Breast epithelium (tissue), 3 donors: Measurements from ENCODE around the gene PRKCD.

ENCODE experiments used
- POLR2A ChIP-seq: fragments of 450-650 bp; IDR thresholded peaks from one replicate; pipeline ENCODE4 v1.6.1; 2016; ENCODE audit warnings: antibody characterized with exemption, mild to moderate bottlenecking, moderate library complexity
- POLR2AphosphoS5 ChIP-seq, 3 donors: sonication (generic); formaldehyde crosslinking; IDR thresholded peaks; one replicate each; pipeline ENCODE4 v1.6.1; 2017; ENCODE audit warnings: antibody characterized with exemption in 3 of 3
- TF ChIP-seq, protein P1 (sequence below), 3 donors: fragments of 450-650 bp; IDR thresholded peaks; one replicate each; pipeline ENCODE4 v1.5.1; 2016 to 2017; ENCODE audit warnings: antibody characterized with exemption in 3 of 3, mild to moderate bottlenecking in 3 of 3, moderate library complexity in 3 of 3

DNA sequence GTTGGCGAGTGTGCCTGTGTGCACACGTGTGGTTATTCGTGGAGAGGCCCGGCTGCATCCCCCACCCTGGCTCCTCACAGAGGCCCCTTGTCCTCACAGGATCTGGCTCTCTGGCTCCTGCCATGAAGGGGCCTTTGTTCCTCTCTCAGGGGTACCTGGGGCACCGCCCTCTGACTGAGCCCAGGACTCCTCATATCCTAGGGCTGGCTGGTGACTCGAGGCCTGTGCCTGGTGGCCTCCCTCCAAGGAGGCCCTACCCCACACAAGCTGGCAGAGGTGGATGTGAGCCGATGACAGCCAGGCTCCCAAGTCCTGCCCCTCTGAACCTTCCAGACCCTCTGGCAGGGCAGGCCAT lies 10.0 kb downstream of the PRKCD start:
- TF ChIP-seq, protein P1, sequence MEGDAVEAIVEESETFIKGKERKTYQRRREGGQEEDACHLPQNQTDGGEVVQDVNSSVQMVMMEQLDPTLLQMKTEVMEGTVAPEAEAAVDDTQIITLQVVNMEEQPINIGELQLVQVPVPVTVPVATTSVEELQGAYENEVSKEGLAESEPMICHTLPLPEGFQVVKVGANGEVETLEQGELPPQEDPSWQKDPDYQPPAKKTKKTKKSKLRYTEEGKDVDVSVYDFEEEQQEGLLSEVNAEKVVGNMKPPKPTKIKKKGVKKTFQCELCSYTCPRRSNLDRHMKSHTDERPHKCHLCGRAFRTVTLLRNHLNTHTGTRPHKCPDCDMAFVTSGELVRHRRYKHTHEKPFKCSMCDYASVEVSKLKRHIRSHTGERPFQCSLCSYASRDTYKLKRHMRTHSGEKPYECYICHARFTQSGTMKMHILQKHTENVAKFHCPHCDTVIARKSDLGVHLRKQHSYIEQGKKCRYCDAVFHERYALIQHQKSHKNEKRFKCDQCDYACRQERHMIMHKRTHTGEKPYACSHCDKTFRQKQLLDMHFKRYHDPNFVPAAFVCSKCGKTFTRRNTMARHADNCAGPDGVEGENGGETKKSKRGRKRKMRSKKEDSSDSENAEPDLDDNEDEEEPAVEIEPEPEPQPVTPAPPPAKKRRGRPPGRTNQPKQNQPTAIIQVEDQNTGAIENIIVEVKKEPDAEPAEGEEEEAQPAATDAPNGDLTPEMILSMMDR (IDR thresholded peaks at IDR 0.05): no peak
- TF ChIP-seq POLR2AphosphoS5 (IDR thresholded peaks at IDR 0.05) (no peak), POLR2A (no peak)
